GM21825 (cell line): ENCODE data around the gene TMPRSS3.
"Not testable (repeated sequence)": the region's sequence is repeated elsewhere in the genome, so short reads cannot be mapped to it uniquely, and the experiment has no call there.

ENCODE experiments used
- ATAC-seq: cut with Tn5 transposase; IDR thresholded peaks from one replicate; pipeline ENCODE4 v1.9.1; 2021; ENCODE audit warnings: mild to moderate bottlenecking, moderate library complexity; ENCODE audit not compliant: unreplicated experiment

TMPRSS3 gene

DNA sequence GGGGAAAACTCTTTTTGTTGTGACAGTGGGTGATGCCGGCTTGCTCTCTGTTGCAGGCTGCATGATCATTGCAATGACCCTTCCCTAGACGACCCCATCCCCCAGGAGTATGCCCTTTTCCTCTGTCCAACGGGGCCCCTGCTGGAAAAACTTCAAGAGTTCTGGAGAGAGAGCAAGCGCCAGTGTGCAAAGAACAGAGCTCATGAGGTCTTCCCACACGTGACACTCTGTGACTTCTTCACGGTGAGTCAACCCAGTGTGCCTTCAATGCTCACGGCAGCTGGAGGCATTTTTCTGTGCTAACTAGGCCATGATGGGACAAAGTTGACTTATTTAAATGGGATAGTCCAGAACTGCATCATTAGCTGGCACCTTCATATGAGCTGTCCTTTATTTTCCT lies 13.5 kb upstream of the TMPRSS3 start:
- ATAC-seq: no peak

DNA sequence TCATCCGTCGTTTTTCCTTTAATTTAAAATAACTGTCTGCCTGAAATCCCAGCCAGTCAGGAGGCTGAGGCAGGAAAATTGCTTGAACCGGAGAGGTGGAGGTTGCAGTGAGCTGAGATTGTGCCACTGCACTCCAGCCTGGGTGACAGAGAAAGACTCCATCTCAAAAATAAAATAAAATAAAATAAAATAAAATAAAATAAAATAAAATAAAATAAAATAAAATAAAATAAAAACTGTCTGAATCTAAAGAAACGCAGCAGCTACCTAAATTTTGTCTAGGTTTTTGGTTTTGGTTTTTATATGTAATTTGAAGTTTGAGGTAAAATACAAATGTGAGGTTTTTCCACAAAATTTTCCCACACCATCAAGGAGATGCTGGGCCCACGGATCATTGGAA lies 12.9 kb upstream of the TMPRSS3 start:
- ATAC-seq: not testable (repeated sequence)

DNA sequence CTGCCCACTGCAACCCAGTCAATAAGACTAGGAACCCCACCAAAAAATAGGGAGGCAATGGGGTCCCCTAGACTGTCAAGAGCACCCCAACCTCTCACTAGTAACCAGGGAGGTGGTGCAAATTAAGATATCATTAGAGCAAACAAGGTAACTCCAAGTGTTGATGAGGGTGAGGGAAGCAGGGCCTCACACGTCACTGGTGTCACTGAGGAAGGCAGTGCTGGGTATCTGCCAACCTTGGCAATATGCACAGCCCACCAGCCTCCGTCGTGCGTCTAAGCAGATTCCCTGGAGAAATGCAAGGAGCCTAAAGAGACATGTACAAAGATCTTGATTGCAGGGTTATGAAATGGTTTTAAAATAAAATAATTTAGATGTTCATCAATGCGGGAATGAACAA lies 11.6 kb upstream of the TMPRSS3 start:
- no peak for ATAC-seq

- no peak for ATAC-seq
Measured at GRCh38 chr21:42406866-42407265, 11.0 kb upstream of the TMPRSS3 start.

- ATAC-seq: no peak
Measured at GRCh38 chr21:42406201-42406621, 10.4 kb upstream of the TMPRSS3 start.

DNA sequence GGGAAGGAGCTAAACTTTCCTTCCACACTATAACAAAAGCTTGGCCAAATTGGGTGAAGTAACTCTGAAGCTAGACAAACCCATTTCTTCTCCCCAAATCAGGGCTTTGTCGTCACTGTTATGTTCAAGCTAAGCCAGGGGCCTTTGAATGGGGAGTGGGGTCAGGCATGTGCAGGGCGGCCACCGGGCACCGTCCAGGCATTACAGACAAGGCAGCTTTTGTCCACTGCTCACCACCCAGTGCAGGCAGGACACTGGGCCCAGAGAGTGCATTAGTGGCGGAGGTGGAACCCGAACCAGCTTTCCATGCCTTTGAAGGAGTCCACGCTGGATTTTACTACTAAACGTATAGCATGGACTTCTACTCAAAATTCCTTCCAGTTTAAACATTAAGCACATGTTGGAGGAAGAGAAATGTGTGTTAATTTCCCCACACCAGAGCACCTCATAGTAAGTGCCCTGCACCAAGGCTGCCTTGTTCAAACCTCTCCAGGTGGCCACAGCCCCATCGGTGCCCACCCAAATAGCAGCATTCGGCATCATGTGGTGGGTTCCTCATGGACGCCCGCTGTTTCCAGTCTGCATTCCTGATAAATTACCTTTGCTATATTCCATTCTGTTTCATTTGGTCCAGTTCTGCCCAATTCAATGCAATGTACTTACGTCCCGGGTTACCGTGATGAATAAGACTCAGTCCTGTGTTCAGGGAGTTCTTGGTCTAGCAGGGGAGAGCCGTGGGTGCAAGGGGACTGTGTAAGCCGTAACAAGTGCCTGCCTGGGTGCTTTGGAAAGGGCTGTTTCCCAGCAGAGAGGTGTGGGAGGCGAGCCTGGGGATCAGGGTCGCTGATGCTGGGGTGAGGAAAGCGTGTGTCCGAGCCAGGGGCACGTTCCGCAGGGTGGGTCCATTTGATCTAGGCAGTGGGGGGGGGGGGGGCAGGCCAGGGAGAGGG lies 9.5 kb upstream of the TMPRSS3 start:
- ATAC-seq: no peak

DNA sequence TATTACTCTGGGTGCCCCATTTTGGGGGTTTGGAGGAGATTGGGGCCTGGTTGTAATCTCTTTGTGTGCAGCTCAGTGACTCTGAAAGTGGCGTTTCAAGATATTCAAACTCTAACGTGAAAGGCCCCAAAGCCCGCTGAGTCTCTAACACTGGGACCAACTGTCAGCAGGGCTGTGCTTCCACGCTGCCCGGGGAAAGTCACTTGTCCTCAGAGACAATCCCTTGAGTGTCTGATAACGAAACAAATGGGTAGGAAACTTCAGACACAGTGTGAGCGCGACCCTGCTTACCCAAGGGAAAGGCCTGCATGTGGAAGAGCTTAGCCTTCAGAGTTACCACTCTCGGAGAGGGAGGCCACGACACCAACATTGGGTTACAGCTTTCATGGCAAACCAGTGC lies 8.7 kb upstream of the TMPRSS3 start:
- ATAC-seq: no peak

- no peak for ATAC-seq
Measured at GRCh38 chr21:42403611-42404231, 7.9 kb upstream of the TMPRSS3 start, which contains the start of gene UBASH3A. UBASH3A (plus strand) TSS chr21:42403902; CDS start chr21:42403946, 44 bp downstream.

DNA sequence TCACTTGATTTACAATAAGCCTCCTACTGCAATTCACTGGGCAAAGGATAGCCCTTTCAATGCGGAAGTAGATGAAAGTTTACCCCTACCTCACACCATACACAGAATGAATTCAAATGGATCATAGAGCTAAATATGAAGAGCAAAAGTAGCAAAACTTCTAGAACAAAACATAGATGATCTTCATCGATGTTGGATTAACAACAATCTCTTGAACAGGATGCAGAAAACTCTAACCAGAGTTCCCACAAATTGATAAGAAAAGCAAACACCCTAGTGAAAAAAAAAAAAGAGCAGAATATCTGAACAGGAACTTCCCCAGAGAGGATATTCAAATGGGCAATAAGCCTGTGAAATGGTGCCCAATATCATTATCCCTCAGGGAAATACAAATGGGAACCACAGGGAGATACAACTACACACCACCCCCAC lies 6.0 kb upstream of the TMPRSS3 start:
- ATAC-seq: no peak

GRCh38 chr21:42401154-42401553 lies 5.3 kb upstream of the TMPRSS3 start:
- no peak for ATAC-seq

DNA sequence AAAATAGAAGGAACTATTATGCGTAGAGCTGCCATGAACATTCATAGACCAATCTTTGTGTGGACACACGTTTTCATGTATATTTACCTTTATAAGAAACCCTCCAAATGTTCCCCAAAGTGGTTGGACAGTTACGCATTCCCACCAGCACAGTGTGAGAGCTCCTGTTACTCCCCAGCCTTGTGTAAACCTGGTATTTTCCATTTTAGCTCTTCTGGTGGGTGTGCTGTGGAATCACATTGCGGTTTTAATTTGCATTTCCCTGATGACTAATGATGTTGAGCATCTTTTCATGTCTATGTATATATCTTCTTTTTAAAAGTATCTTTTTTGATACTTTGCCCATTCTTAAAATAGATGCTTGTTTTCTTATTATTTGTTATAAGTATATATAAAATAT lies 4.7 kb upstream of the TMPRSS3 start:
- peak; percentile 44 for ATAC-seq

DNA sequence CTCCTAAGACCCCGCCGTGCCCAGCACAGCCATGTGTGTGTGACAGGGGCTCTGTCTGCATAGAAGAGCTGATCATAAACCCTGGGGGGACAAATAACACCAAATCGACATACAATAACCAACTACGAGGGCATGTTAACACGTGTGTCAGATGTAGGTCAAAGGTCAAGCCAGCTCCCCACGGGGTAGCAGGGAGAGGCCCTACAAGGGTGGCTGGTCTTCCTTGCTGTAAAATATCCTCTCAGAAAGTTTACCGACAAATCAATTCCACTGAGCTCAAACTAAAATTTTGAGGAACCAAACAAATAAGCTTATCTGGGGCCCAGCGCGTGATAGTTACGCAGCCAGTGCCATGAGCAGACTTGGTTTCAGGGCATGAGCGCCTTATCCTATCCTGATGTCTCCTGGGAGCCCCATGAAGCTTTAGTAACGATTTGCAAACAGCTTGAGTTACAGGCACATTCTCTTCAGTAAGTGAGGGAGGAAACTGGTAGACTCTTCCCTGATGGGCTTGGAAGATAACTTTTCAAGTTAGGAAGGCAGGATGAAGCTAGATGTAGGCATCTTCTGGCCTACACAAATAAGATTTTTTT lies 2.7 kb upstream of the TMPRSS3 start:
- ATAC-seq: no peak

DNA sequence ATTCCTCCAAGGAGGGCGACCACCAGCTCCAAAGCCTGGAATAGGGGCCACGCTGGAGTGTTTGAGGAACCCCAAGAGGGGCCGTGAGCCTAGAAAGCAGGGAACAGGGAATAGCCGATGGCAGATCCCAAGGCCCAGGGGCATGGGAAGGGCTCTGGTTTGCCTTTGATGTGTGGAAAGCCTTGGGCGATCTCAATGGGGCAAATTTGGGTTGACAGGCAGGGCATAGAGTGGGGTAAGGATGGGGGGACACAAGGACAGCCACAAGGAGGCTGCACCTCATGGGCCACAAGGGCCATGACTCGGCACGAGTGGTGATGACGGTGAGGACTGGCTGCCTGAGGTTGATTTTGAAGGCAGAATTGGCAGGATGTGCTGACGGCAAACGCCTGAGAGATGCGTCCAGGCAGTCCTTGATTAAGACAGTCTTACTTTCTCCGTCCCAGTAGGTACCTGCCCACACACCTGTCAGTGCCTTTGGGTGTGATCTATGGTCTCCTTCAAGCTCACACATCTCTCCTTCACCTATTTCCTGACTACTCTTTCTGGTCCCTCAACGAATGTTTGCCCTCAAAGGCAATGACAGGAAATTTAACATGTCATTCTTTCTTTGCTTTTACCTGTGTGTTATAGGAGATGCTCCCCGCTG lies 2.0 kb upstream of the TMPRSS3 start:
- ATAC-seq: no peak

- ATAC-seq: no peak
Measured at GRCh38 chr21:42396799-42397745, 1.2 kb upstream of the TMPRSS3 start.

- no peak for ATAC-seq
Measured at GRCh38 chr21:42395302-42395701, 550 bp downstream of the TMPRSS3 start.

DNA sequence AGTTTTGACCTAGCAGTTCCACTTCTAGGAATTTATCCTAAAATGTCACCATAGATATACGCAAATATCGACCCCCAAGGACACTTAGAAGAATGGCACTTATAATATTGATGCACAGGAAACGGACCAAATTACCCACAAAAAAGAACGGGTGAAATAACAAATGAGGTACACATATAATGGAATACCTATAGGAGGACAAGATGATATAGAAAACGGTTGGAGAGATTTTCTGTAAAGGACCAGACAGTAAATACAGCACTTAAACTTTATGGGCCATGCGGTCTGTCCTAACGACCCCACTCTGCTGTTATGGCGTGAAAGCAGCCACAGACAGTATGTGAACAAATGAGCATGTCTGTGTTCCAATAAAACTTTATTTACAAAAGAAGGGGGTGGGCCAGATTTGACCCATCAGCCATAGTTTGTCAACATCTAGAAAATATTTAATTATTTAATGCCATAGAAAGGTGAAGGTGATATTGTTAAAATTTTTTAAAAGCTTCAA lies 2.4 kb downstream of the TMPRSS3 start:
- no peak for ATAC-seq

GRCh38 chr21:42392731-42393442 lies 3.0 kb downstream of the TMPRSS3 start:
- ATAC-seq: peak; percentile 72

DNA sequence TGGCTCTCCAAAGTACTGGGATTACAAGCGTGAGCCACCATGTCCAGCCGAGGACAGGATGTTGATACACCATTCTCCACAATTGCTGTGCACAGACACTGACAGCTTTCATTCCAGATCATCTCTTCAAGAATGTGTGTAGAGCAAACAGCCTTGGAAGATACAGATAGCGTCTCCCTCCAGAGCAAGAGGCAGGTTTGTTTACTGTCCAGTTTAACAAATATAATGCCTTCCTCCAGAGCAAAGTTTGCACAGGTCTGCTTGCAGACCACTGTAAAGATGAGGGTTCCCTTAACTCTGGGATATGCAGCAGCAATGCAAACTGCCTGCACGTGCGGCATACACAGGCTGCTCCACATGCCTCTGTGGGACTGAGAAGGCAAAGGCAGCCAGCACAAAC lies 4.6 kb downstream of the TMPRSS3 start:
- no peak for ATAC-seq

DNA sequence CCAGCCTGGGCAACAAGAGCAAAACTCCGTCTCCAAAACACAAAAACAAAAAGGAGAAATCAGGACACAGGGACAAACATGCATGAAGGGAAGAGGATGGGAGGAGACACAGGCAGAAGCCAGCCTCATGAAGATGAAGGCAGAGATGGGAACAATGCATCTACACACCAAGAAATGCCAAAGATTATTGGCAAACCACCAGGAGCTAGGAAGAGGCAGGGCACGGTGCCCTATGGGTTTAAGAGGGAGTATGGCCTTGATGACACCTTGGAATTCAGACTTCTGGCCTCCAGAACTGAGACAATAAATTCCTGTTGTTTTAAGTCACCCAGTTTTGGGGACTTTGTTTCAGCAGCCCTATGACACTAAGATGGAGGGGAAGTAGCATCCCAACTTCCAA lies 5.2 kb downstream of the TMPRSS3 start:
- no peak for ATAC-seq
